IPS DF 6.9 (cell line): ENCODE results near the gene FCSK.
A peak's percentile ranks its signal among the peaks of the same experiment; 100 is the strongest.
"Not testable (repeated sequence)": the region's sequence is repeated elsewhere in the genome, so short reads cannot be mapped to it uniquely, and the experiment has no call there.

Source experiments
- DNase-seq: peaks from one replicate; pipeline ENCODE4 v3.0.0-alpha.2; 2013; ENCODE audit warnings: low read depth, low spot score
- H3K27ac ChIP-seq: one replicate; pipeline ENCODE4 v1.5.1; 2013; ENCODE audit warnings: low read length, control low read depth
- H3K27me3 ChIP-seq: 2 replicates; pipeline ENCODE4 v1.6.1; 2013; ENCODE audit warnings: mild to moderate bottlenecking, low read length; ENCODE audit not compliant: control insufficient read depth, insufficient read depth
- H3K36me3 ChIP-seq: 2 replicates; pipeline ENCODE4 v1.6.1; 2013; ENCODE audit warnings: low read length; ENCODE audit not compliant: control insufficient read depth, insufficient read depth
- H3K4me1 ChIP-seq: 2 replicates; pipeline ENCODE4 v1.6.1; 2013; ENCODE audit warnings: low read length; ENCODE audit not compliant: control insufficient read depth, insufficient read depth
- H3K4me3 ChIP-seq: 2 replicates; pipeline ENCODE4 v1.5.1; 2013; ENCODE audit warnings: mild to moderate bottlenecking, low read length
- H3K9me3 ChIP-seq: 2 replicates; pipeline ENCODE4 v1.6.1; 2013; ENCODE audit warnings: low read length, inconsistent platforms; ENCODE audit not compliant: control insufficient read depth, insufficient read depth
- WGBS: extraction: QIAGEN DNeasy Blood & Tissue Kit; methylation state at CpG from one replicate; pipeline ENCODE4 v1.1.7; 2013; ENCODE audit warnings: mixed read lengths, missing lambda C conversion rate; ENCODE audit not compliant: insufficient read length, insufficient coverage; 5-methylcytosine and 5-hydroxymethylcytosine counted together

The FCSK gene

DNA sequence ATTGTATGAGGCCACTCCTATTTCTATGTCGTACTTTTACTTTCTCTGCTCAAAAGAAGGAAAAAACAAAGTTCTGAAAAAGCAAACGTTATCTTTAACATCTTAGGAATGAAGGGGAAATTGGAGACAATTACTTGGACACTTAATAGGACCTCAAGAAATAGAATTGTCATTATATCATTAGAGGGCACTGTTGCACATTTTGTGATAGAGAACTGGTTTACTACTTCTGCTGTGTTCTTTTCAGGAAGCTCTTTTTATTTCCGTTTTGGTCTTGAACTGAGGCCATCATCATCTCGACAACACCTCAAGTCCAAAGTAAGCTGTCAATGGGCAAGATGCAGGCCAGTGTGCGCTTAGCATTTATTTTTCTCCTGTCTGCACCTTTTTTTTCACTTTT is 54.4 kb downstream of the FCSK start:
- H3K9me3 ChIP-seq: no peaks in the 10 kb centered on the region
- H3K27ac ChIP-seq: no peak overlapping the region
- H3K36me3 ChIP-seq: peaks cover 13% of the 10 kb centered on the region; the same call in 1 of the 2 replicates
- no peak overlapping the region for H3K4me3 ChIP-seq
- H3K4me1 ChIP-seq: no peaks in the 10 kb centered on the region
- no peaks in the 10 kb centered on the region for H3K27me3 ChIP-seq
- no peak for DNase-seq
- no CpG with 5 or more reads among the region's 5 CpGs for WGBS

DNA sequence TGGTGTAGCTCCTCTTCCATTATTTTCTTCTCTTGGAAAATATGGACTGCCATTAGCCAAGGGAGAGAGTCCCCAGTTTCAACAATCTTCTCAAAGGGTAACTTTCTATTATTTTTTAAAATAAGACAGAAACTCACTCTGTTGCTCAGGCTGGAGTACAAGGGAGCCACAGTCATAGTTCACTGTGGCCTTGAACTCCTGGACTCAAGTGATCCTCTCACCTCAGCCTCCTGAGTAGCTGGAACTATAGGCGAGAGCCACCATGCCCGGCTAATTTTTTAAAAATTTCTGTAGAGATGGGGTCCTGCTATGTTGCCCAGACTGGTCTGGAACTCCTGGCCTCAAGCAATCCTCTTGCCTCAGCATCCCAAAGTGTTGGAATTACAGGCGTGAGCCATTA is 55.8 kb downstream of the FCSK start:
- Histone ChIP-seq H3K36me3 (peaks cover 13% of the 10 kb centered on the region; the same call in 1 of the 2 replicates), H3K9me3 (no peaks in the 10 kb centered on the region), H3K4me3 (no peak overlapping the region), H3K27me3 (no peaks in the 10 kb centered on the region), H3K27ac (no peak overlapping the region), H3K4me1 (no peaks in the 10 kb centered on the region)
- WGBS: no CpG with 5 or more reads among the region's 3 CpGs
- no peak for DNase-seq

DNA sequence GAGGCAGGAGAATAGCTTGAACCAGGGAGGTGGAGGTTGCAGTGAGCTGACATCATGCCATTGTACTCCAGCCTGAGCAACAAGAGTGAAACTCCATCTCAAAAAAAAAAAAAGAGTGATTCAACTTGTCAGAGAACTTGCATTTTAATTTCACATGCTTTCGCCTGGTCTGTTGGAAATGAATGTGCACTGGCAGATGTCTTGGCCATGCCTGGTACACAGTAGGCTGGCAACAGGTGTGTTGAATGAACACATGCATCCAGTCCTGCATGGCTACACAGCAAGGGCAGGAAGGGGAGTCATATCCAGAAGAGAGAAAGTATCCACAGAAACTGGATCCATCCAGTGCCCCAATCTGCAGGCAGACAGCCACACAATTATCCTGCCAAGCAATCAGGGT is 57.4 kb downstream of the FCSK start:
- H3K4me3 ChIP-seq: no peak overlapping the region
- no peak overlapping the region for H3K27ac ChIP-seq
- H3K9me3 ChIP-seq: no peaks in the 10 kb centered on the region
- no peak for DNase-seq
- no peaks in the 10 kb centered on the region for H3K4me1 ChIP-seq
- peaks cover 13% of the 10 kb centered on the region; the same call in 1 of the 2 replicates for H3K36me3 ChIP-seq
- no CpG with 5 or more reads among the region's 1 CpG for WGBS
- H3K27me3 ChIP-seq: no peaks in the 10 kb centered on the region

DNA sequence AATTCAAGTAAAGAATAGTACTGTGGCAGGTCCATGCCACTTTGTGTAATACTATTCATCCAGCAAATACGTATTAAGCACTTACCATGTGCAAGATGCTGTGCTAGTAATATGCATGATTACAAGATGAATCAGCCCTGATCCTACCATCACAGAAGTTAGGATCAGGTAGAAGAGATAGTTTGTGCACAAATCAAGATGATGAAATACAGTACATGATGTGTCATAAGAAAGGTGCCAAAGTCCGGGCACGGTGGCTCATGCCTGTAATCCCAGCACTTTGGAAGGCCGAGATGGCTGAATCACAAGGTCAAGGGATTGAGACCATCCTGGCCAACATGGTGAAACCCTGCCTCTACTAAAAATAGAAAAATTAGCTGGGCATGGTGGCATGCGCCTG is 58.1 kb downstream of the FCSK start:
- peaks cover 16% of the 10 kb centered on the region; the same call in 1 of the 2 replicates for H3K36me3 ChIP-seq
- no CpG with 5 or more reads among the region's 5 CpGs for WGBS
- no peak overlapping the region for H3K27ac ChIP-seq
- H3K4me1 ChIP-seq: no peaks in the 10 kb centered on the region
- H3K4me3 ChIP-seq: no peak overlapping the region
- H3K27me3 ChIP-seq: no peaks in the 10 kb centered on the region
- H3K9me3 ChIP-seq: no peaks in the 10 kb centered on the region
- DNase-seq: no peak

DNA sequence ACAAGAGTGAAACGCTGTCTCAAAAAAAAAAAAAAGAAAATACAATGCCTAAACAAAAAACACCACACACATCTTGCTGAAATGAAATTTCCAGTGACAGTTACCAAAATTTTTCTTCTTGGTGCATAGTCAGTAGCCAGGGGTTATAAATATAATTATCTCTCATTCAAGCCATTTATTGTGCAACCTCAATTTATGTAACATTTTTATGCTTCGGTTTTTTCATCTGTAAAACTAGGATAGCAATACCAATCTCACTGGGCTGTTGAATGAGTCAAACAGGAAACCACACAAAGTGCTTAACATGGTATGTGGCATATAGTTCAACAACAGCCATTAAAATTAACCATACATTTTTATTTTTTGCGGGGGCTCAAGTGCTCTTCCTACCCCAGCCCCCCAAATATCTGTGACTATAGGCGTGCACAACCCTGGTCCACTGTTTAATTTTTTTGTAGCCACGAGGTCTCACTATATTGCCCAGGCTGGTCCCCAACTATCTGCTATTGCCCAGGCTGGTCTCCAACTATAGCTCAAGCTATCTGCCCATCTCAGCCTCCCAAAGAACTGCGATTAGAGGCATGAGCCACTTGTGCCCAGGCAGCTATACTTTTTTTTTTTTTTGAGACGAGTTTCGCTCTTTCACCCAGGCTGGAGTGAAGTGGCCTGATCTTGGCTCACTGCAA is 66.4 kb downstream of the FCSK start:
- Histone ChIP-seq H3K36me3 (peaks cover 3% of the 10 kb centered on the region; the same call in 1 of the 2 replicates), H3K27ac (no peak overlapping the region)

DNA sequence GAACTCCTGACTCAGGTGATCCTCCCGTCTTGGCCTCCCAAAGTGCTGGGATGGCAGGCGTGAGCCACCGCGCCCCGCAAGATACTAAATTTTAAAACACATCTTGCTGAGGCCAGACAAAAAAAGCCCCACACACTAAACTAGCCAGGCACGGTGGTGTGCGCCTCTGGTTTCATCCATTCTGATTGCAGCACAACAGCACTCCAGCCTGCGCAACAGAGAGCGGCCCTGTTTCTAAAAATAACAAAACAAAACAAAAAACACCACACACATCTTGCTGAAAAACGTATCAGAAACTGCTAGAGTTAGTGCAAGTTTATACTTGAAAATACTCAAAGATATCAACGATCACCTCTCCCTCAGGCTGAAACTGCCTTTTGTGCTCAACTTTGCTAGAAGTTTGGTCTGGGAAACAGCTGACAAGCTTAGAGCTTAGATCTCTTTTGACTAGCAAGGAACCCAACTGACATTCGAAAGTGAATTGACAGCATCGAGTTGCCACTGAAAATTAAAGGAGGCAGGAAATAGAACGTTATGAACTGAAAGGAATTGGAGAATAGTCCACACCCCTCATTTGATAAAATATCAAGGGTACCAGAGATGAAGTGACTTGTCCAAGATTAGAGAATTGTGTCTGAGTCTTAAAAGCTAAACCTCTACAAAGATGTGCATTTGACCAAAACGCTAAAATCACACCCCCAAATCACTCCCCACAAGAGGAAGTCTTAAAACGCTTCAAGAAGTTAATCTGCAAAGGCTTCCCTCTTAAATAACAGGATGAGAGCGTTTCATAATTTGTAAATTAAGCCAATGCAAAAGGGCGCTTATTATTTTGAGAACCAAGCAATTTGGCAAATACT is 68.1 kb downstream of the FCSK start:
- H3K9me3 ChIP-seq: no peaks in the 10 kb centered on the region
- peaks cover 1% of the 10 kb centered on the region; the same call in 1 of the 2 replicates for H3K4me1 ChIP-seq
- peak overlapping the region; percentile 84 for H3K4me3 ChIP-seq
- H3K27me3 ChIP-seq: no peaks in the 10 kb centered on the region
- H3K36me3 ChIP-seq: peaks cover 3% of the 10 kb centered on the region; the same call in 1 of the 2 replicates
- no CpG with 5 or more reads among the region's 18 CpGs for WGBS
- DNase-seq: no peak
- H3K27ac ChIP-seq: no peak overlapping the region

More for the DNA sequence above, 66.4 kb downstream of the FCSK start:
- Histone ChIP-seq H3K9me3 (no peaks in the 10 kb centered on the region), H3K4me1 (peaks cover 1% of the 10 kb centered on the region; the same call in 1 of the 2 replicates), H3K27me3 (no peaks in the 10 kb centered on the region), H3K4me3 (no peak overlapping the region)
- no CpG with 5 or more reads among the region's 8 CpGs for WGBS
- DNase-seq: no peak

DNA sequence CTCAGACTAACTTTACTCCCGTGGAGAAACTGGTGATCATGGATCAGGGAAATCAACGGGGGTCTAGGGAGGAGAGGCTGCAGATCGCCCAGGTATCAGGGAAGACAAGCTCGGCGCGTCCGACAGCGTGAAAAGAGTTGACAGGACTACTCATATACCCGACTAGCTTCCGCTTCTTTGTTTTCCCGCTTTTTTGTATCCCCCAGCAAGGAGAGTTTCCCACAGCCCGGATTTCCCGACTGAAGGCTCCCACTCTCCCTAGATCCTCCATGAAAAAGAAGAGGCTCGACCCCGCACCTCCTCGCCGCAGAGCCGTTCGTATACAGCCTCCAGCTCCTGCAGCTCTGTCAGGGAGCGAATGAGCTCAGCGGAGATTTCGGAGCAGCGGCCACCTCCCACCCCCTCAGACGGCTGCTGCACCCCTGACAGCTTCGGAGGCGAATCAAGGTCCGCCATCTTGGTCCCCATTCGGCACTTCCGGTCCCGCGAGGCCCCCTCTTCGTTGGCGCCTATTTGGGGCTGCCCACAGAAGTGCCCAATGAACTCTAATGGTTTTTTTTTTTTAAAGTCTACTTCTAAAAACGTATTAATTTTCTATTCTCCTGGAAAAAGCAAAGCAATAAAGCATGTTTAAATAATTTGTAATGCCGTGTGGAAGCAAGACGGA is 68.8 kb downstream of the FCSK start, which contains the start of gene COG4:
TSS of gene COG4 (minus strand) at position 479 of the 667 bp plus-strand sequence. CDS start at position 468, 11 bp downstream.
- Histone ChIP-seq H3K4me1 (peaks cover 1% of the 10 kb centered on the region; the same call in 1 of the 2 replicates), H3K36me3 (peaks cover 3% of the 10 kb centered on the region; the same call in 1 of the 2 replicates), H3K4me3 (peak within 1 kb of the TSS; percentile 99), H3K9me3 (no peaks in the 10 kb centered on the region), H3K27ac (no peak within 1 kb of the TSS), H3K27me3 (no peaks in the 10 kb centered on the region)
- peak; percentile 57 for DNase-seq
- WGBS: no CpG with 5 or more reads among the region's 36 CpGs

DNA sequence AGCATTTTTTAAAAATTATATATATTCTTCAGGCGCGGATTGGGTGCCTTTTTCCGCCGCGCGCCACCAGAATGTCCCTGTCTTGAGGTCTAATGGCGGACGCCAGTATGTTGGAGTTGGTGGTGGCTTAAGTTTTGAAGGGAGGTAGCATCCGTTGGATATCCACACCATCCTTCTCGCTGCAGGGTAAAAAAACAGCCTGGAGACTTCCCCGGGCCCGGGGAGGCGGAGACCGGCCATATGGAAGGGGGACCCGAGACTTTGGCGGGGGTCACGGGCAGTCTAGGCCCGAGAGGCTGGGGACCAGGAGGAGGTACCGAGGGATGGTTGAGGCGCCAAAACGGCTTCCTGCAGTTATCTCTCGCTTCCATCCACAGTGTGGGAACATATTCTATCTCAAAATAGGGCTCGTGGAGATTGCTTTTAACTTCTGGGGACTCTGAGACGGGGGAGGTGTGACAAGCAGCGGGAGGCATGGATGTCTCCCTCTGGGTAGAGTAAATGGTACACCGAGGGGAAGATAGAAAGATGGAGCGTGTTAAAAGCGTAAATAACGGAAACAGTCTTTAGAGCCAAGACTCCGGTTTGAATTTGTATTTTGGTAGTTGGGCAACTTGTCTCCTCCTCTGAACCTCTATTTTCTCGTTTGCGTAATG is 69.5 kb downstream of the FCSK start, which contains the start of gene SF3B3:
TSS of gene SF3B3 (plus strand) at position 74 of the 656 bp plus-strand sequence. CDS start 2,841 bp downstream, outside the sequence.
- Histone ChIP-seq H3K27me3 (no peaks in the 10 kb centered on the region), H3K4me1 (peaks cover 1% of the 10 kb centered on the region; the same call in 1 of the 2 replicates), H3K27ac (no peak within 1 kb of the TSS), H3K4me3 (peak within 1 kb of the TSS; percentile 99), H3K9me3 (no peaks in the 10 kb centered on the region), H3K36me3 (peaks cover 5% of the 10 kb centered on the region; the same call in 1 of the 2 replicates)
- DNase-seq: peak; percentile 31
- no CpG with 5 or more reads among the region's 32 CpGs for WGBS

DNA sequence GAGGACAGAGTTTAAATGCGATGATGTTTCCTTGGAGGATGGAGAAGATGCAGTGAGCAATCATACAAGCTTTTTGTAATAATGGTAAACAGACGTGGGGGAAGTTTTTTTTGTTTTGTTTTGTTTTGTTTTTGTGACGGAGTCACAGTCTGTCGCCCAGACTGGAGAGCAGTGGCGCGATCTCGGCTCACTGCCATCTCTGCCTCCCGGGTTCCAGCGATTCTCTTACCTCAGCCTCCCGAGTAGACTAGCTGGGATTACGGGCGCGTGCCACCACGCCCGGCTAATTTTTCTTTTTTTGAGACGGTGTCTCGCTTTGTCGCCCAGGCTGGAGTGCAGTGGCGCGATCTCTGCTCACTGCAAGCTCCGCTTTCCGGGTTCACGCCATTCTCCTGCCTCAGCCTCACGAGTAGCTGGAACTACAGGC is 70.0 kb downstream of the FCSK start:
- no CpG with 5 or more reads among the region's 24 CpGs for WGBS
- not testable (repeated sequence) for H3K4me1 ChIP-seq, H3K9me3 ChIP-seq, H3K27me3 ChIP-seq, H3K36me3 ChIP-seq, H3K27ac ChIP-seq, DNase-seq
- H3K4me3 ChIP-seq: peak overlapping the region; percentile 99
